K562 (cell line): ENCODE measurements around the gene MMP15. TPM values are rescaled to one million over a fixed set of nuclear protein-coding genes. Genes with fewer than 3 reads are reported as not detected.

ENCODE experiments used
- ARHGAP35 ChIP-seq: fragments of 450-650 bp; IDR thresholded peaks from 2 replicates; pipeline ENCODE4 v1.6.1; 2018; ENCODE audit not compliant: partially characterized antibody
- ARID2 ChIP-seq: fragments of 450-650 bp; IDR thresholded peaks from 2 replicates; pipeline ENCODE4 v1.6.1; 2017; ENCODE audit warnings: antibody characterized with exemption, mild to moderate bottlenecking
- BCOR ChIP-seq: fragments of 450-650 bp; IDR thresholded peaks from 2 replicates; pipeline ENCODE4 v1.6.1; 2016
- CBFB ChIP-seq: sonication (generic); formaldehyde crosslinking; IDR thresholded peaks from 2 replicates; pipeline ENCODE4 v1.4.0; 2020; ENCODE audit warnings: mild to moderate bottlenecking, missing genetic modification reagents
- DEAF1 ChIP-seq: fragments of 450-650 bp; formaldehyde crosslinking; IDR thresholded peaks from 2 replicates; pipeline ENCODE4 v1.4.0; 2020; ENCODE audit warnings: mild to moderate bottlenecking, moderate library complexity
- EGR1 ChIP-seq: fragments of 450-650 bp; conservative IDR thresholded peaks from 2 replicates; pipeline ENCODE4 v1.6.1; 2017; ENCODE audit warnings: mild to moderate bottlenecking
- FOXA3 ChIP-seq, 2 experiments: fragments of 450-650 bp in 1 of 2; sonication (generic) in 1 of 2; formaldehyde crosslinking; IDR thresholded peaks in 1 of 2; conservative IDR thresholded peaks in 1 of 2; 2 replicates each; pipeline versions ENCODE4 v1.4.0 to v1.8.0; 2020 to 2022; ENCODE audit warnings: mild to moderate bottlenecking in 2 of 2, missing genetic modification reagents in 1 of 2
- GATAD2A ChIP-seq: fragments of 450-650 bp; IDR thresholded peaks from 2 replicates; pipeline ENCODE4 v1.6.1; 2017
- HDAC1 ChIP-seq, 2 experiments: fragments of 450-650 bp; IDR thresholded peaks; 2 replicates each; pipeline ENCODE4 v1.6.1; 2016 to 2017; ENCODE audit warnings: inconsistent platforms in 1 of 2, mild to moderate bottlenecking in 1 of 2, moderate library complexity in 1 of 2
- LEF1 ChIP-seq: fragments of 450-650 bp; IDR thresholded peaks from 2 replicates; pipeline ENCODE4 v1.6.1; 2016; ENCODE audit warnings: mild to moderate bottlenecking
- MBD2 ChIP-seq: sonication (generic); IDR thresholded peaks from 2 replicates; pipeline ENCODE4 v1.6.1; 2016; ENCODE audit warnings: low read depth, borderline replicate concordance
- PCBP1 ChIP-seq: fragments of 200-400 bp; formaldehyde crosslinking; IDR thresholded peaks from 2 replicates; pipeline ENCODE4 v1.6.1; 2018; ENCODE audit warnings: mild to moderate bottlenecking, low read depth, low read length; ENCODE audit not compliant: poor library complexity, severe bottlenecking
- RBM39 ChIP-seq: fragments of 200-400 bp; formaldehyde crosslinking; optimal IDR thresholded peaks from 2 replicates; pipeline ENCODE3; 2018; ENCODE audit warnings: low read depth, low read length
- RERE ChIP-seq: sonication (generic); formaldehyde crosslinking; IDR thresholded peaks from 2 replicates; pipeline ENCODE4 v1.8.0; 2023; ENCODE audit warnings: missing genetic modification reagents, mild to moderate bottlenecking, borderline replicate concordance
- SMAD3 ChIP-seq: fragments of 450-650 bp; formaldehyde crosslinking; conservative IDR thresholded peaks from 2 replicates; pipeline ENCODE4 v1.4.0; 2020; ENCODE audit warnings: mild to moderate bottlenecking
- SMARCC2 ChIP-seq: fragments of 450-650 bp; IDR thresholded peaks from 2 replicates; pipeline ENCODE4 v1.6.1; 2017; ENCODE audit warnings: antibody characterized with exemption, moderate library complexity, mild to moderate bottlenecking, low read depth
- TCF7 ChIP-seq: sonication (generic); IDR thresholded peaks from 2 replicates; pipeline ENCODE4 v1.6.1; 2016; ENCODE audit warnings: antibody characterized with exemption, borderline replicate concordance
- TRIM25 ChIP-seq: fragments of 450-650 bp; IDR thresholded peaks from 2 replicates; pipeline ENCODE4 v1.7.0; 2016; ENCODE audit warnings: borderline replicate concordance
- ZEB2 ChIP-seq: fragments of 450-650 bp; IDR thresholded peaks from 2 replicates; pipeline ENCODE4 v1.6.1; 2016
- ZFPM2 ChIP-seq: fragments of 250-450 bp; sonication (Bioruptor Pico); IDR thresholded peaks from 2 replicates; pipeline ENCODE4 v1.5.1; 2022; ENCODE audit warnings: mild to moderate bottlenecking
- ZFX ChIP-seq: sonication (generic); formaldehyde crosslinking; IDR thresholded peaks from 2 replicates; pipeline ENCODE4 v1.8.0; 2022; ENCODE audit warnings: mild to moderate bottlenecking, missing genetic modification reagents, moderate library complexity
- ZKSCAN1 ChIP-seq: fragments of 150-350 bp; IDR thresholded peaks from 2 replicates; pipeline ENCODE4 v1.6.1; 2016; ENCODE audit warnings: low read depth, low read length
- ZNF583 ChIP-seq: fragments of 250-450 bp; sonication (Bioruptor Pico); IDR thresholded peaks from 2 replicates; pipeline ENCODE4 v1.4.0; 2020
- ZSCAN32 ChIP-seq: fragments of 450-650 bp; formaldehyde crosslinking; IDR thresholded peaks from 2 replicates; pipeline ENCODE4 v1.4.0; 2020; ENCODE audit warnings: mild to moderate bottlenecking, moderate library complexity
- polyA plus RNA-seq, 8 experiments: library from polyadenylated mRNA; depleted of rRNA in 4 of 8; stranded (reverse) in 5 of 8; unstranded in 3 of 8; fragments of >200 nt; fragmentation: Nextera tagmentation in 2 of 8; fragmentation: Illumina TruSeq in 1 of 8; extraction: Ambion mirVana in 2 of 8; extraction: Trizol in 1 of 8; gene quantifications; 2 replicates each; pipeline versions ENCODE4 v1.2.1 to v1.2.3, GENCODE V29; 2011 to 2014; ENCODE audit warnings: inconsistent platforms in 1 of 8, missing spikeins in 1 of 8
- total RNA-seq, 7 experiments: library from RNA; depleted of rRNA in 6 of 7; stranded (reverse); fragments of >200 nt in 6 of 7; fragmentation: Illumina TruSeq in 2 of 7; extraction: Trizol in 2 of 7; gene quantifications; 2 replicates each; pipeline versions ENCODE4 v1.2.1 to v1.2.3, GENCODE V29; 2011 to 2021; ENCODE audit warnings: low replicate concordance in 1 of 7

MMP15 gene
- total and polyA plus RNA-seq, 9 of the 15 experiments (the other 6 are each of a cell fraction or from before 2014, with no cell fraction given) = 0.01 to 20.4 (median 5.5) TPM

GRCh38 chr16:57994778-57995177 lies 30.8 kb upstream of the MMP15 start (continued):
- no peak for TF ChIP-seq ZNF583 (CRISPR knock-in tag)
- no peak for TF ChIP-seq ZFX (CRISPR knock-in tag)
- no peak for TF ChIP-seq HDAC1 (IDR thresholded peaks at IDR 0.05)
- no peak for TF ChIP-seq GATAD2A
- no peak for TF ChIP-seq RBM39
- TF ChIP-seq ARHGAP35 = no peak
- peak; percentile 67 for TF ChIP-seq DEAF1
- no peak for TF ChIP-seq BCOR
- TF ChIP-seq TRIM25 = no peak
- no peak for TF ChIP-seq ZEB2
- TF ChIP-seq MBD2 = no peak
- no peak for TF ChIP-seq SMARCC2
- no peak for TF ChIP-seq LEF1
- TF ChIP-seq TCF7 = no peak
- 0 out of 2 replicates have a peak, but pooled peaks have one; percentile 25 for TF ChIP-seq ARID2
- TF ChIP-seq EGR1 = peak; percentile 11; the same call in 1 of the 2 replicates
- no peak for TF ChIP-seq ZSCAN32 (CRISPR knock-in tag)
- TF ChIP-seq RERE (CRISPR knock-in tag) = no peak
- TF ChIP-seq PCBP1 = no peak
- no peak for TF ChIP-seq ZFPM2 (CRISPR knock-in tag)
- no peak for TF ChIP-seq ZKSCAN1
- TF ChIP-seq FOXA3 (CRISPR knock-in tag; conservative IDR thresholded peaks at IDR 0.05 in 1 of 2, IDR thresholded peaks at IDR 0.05 in 1 of 2) = no peak
- no peak for TF ChIP-seq SMAD3 (CRISPR knock-in tag)
- no peak for TF ChIP-seq CBFB (CRISPR knock-in tag)
